H9 (cell line): ENCODE results near the gene OR10A7. TPM values are rescaled to one million over a fixed set of nuclear protein-coding genes. Genes with fewer than 3 reads are reported as not detected.

ENCODE experiments used
- DNase-seq: peaks from one replicate; pipeline ENCODE4 v3.0.0-alpha.2; 2017
- H2AFZ ChIP-seq: one replicate; pipeline ENCODE4 v1.6.1; 2013; ENCODE audit warnings: mild to moderate bottlenecking, low read length, control low read depth, moderate library complexity
- H2AK5ac ChIP-seq: 2 replicates; pipeline ENCODE4 v1.6.1; 2013; ENCODE audit warnings: low read length, control low read depth, mixed read lengths; ENCODE audit not compliant: insufficient read length
- H2BK120ac ChIP-seq: one replicate; pipeline ENCODE4 v1.6.1; 2013; ENCODE audit warnings: low read depth, mild to moderate bottlenecking, low read length, control low read depth, inconsistent platforms; ENCODE audit not compliant: poor library complexity, severe bottlenecking
- H2BK12ac ChIP-seq: 2 replicates; pipeline ENCODE4 v1.6.1; 2013; ENCODE audit warnings: low read length, control low read depth, mixed read lengths, low read depth; ENCODE audit not compliant: insufficient read length
- H2BK15ac ChIP-seq: 2 replicates; pipeline ENCODE4 v1.6.1; 2013; ENCODE audit warnings: low read depth, low read length, control low read depth
- H2BK20ac ChIP-seq: one replicate; pipeline ENCODE4 v1.6.1; 2013; ENCODE audit warnings: low read depth, mild to moderate bottlenecking, low read length, control low read depth, inconsistent platforms; ENCODE audit not compliant: poor library complexity, severe bottlenecking
- H2BK5ac ChIP-seq: 2 replicates; pipeline ENCODE4 v1.6.1; 2013; ENCODE audit warnings: low read length, control low read depth, mixed read lengths; ENCODE audit not compliant: insufficient read length
- H3K14ac ChIP-seq: 2 replicates; pipeline ENCODE4 v1.6.1; 2013; ENCODE audit warnings: low read length, control low read depth; ENCODE audit not compliant: insufficient read depth
- H3K18ac ChIP-seq: 2 replicates; pipeline ENCODE4 v1.6.1; 2013; ENCODE audit warnings: low read depth, mild to moderate bottlenecking, mixed read lengths, low read length, control low read depth; ENCODE audit not compliant: insufficient read length
- H3K23ac ChIP-seq: 2 replicates; pipeline ENCODE4 v1.6.1; 2013; ENCODE audit warnings: low read length, control low read depth, mixed read lengths, low read depth; ENCODE audit not compliant: insufficient read length
- H3K23me2 ChIP-seq: 2 replicates; pipeline ENCODE4 v1.6.1; 2013; ENCODE audit warnings: low read depth, mild to moderate bottlenecking, mixed read lengths, low read length, control low read depth; ENCODE audit not compliant: insufficient read length, poor library complexity, severe bottlenecking
- H3K27ac ChIP-seq: 2 replicates; pipeline ENCODE4 v1.5.1; 2013; ENCODE audit warnings: low read length, control low read depth, mixed read lengths, low read depth; ENCODE audit not compliant: insufficient read length
- H3K27me3 ChIP-seq: 2 replicates; pipeline ENCODE4 v1.6.1; 2013; ENCODE audit warnings: low read length, control low read depth, inconsistent platforms; ENCODE audit not compliant: insufficient read depth
- H3K4ac ChIP-seq: 2 replicates; pipeline ENCODE4 v1.6.1; 2013; ENCODE audit warnings: low read depth, mild to moderate bottlenecking, control low read depth, inconsistent platforms, low read length, moderate library complexity
- H3K4me1 ChIP-seq: 2 replicates; pipeline ENCODE4 v1.6.1; 2013; ENCODE audit warnings: low read length, control low read depth, inconsistent platforms; ENCODE audit not compliant: insufficient read depth
- H3K4me2 ChIP-seq: 2 replicates; pipeline ENCODE4 v1.6.1; 2013; ENCODE audit warnings: low read length, control low read depth, mixed read lengths; ENCODE audit not compliant: insufficient read length, insufficient read depth
- H3K56ac ChIP-seq: 2 replicates; pipeline ENCODE4 v1.6.1; 2013; ENCODE audit warnings: low read depth, mild to moderate bottlenecking, mixed read lengths, low read length, control low read depth; ENCODE audit not compliant: insufficient read length
- H3K79me1 ChIP-seq: 2 replicates; pipeline ENCODE4 v1.6.1; 2013; ENCODE audit warnings: low read depth, mild to moderate bottlenecking, moderate library complexity, low read length, control low read depth, inconsistent platforms; ENCODE audit not compliant: insufficient read depth, poor library complexity, severe bottlenecking
- H3K79me2 ChIP-seq: 2 replicates; pipeline ENCODE4 v1.6.1; 2013; ENCODE audit warnings: low read length, control low read depth, inconsistent platforms; ENCODE audit not compliant: insufficient read depth
- H3K9ac ChIP-seq: 2 replicates; pipeline ENCODE4 v1.6.1; 2013; ENCODE audit warnings: low read length, control low read depth, mixed read lengths; ENCODE audit not compliant: insufficient read length; ENCODE audit errors: extremely low read depth
- H3K9me3 ChIP-seq: one replicate; pipeline ENCODE4 v1.6.1; 2013; ENCODE audit warnings: low read depth, low read length, inconsistent platforms; ENCODE audit not compliant: control insufficient read depth
- H3T11ph ChIP-seq: one replicate; pipeline ENCODE4 v1.6.1; 2013; ENCODE audit warnings: mild to moderate bottlenecking, low read length, control low read depth, inconsistent platforms
- H4K20me1 ChIP-seq: one replicate; pipeline ENCODE4 v1.6.1; 2013; ENCODE audit not compliant: control insufficient read depth, insufficient read length, insufficient read depth
- H4K5ac ChIP-seq: 2 replicates; pipeline ENCODE4 v1.6.1; 2013; ENCODE audit warnings: low read depth, mild to moderate bottlenecking, mixed read lengths, low read length, control low read depth; ENCODE audit not compliant: insufficient read length
- H4K8ac ChIP-seq: replicated peaks from 2 replicates; pipeline ENCODE4 v1.6.1; 2013; ENCODE audit warnings: low read length, control low read depth, mixed read lengths, low read depth; ENCODE audit not compliant: insufficient read length
- H4K91ac ChIP-seq: 2 replicates; pipeline ENCODE4 v1.6.1; 2013; ENCODE audit warnings: low read depth, mild to moderate bottlenecking, moderate library complexity, mixed read lengths, low read length, control low read depth; ENCODE audit not compliant: insufficient read length
- H3K27ac Mint-ChIP-seq, 3 experiments: 2 replicates in 2 of 3; 3 replicates in 1 of 3; pipeline ENCODE4 v1.8.0; 2020 to 2021; ENCODE audit warnings: mixed read lengths in 3 of 3, mild to moderate bottlenecking in 1 of 3, moderate library complexity in 1 of 3
- H3K27me3 Mint-ChIP-seq: 2 replicates; pipeline ENCODE4 v1.8.0; 2021; ENCODE audit warnings: low read depth, mild to moderate bottlenecking, moderate library complexity, mixed read lengths
- H3K36me3 Mint-ChIP-seq, 3 experiments: 2 replicates in 2 of 3; 3 replicates in 1 of 3; pipeline ENCODE4 v1.8.0; 2020 to 2021; ENCODE audit warnings: low read depth in 3 of 3, mixed read lengths in 3 of 3; ENCODE audit not compliant: insufficient read depth in 1 of 3
- H3K4me1 Mint-ChIP-seq, 2 experiments: 2 replicates each; pipeline ENCODE4 v1.8.0; 2020; ENCODE audit warnings: mixed read lengths in 2 of 2
- H3K4me3 Mint-ChIP-seq, 2 experiments: 2 replicates in 1 of 2; 3 replicates in 1 of 2; pipeline ENCODE4 v1.8.0; 2020 to 2021; ENCODE audit warnings: mild to moderate bottlenecking in 2 of 2, mixed read lengths in 2 of 2, moderate library complexity in 1 of 2
- H3K9me3 Mint-ChIP-seq, 2 experiments: 2 replicates in 1 of 2; 3 replicates in 1 of 2; pipeline ENCODE4 v1.8.0; 2020; ENCODE audit warnings: mild to moderate bottlenecking in 2 of 2, mixed read lengths in 2 of 2, moderate library complexity in 1 of 2
- CTCF ChIP-seq: fragments of 200-600 bp; sonication (generic); conservative IDR thresholded peaks from 3 replicates; pipeline ENCODE4 v1.8.0; 2021; ENCODE audit warnings: antibody characterized with exemption, mild to moderate bottlenecking
- WGBS: extraction: QIAGEN DNeasy Blood & Tissue Kit; methylation state at CpG from one replicate; pipeline ENCODE4 v1.1.7; 2013; ENCODE audit warnings: missing lambda C conversion rate, low lambda C conversion rate, mixed read lengths; ENCODE audit not compliant: insufficient read length; ENCODE audit errors: extremely low coverage; 5-methylcytosine and 5-hydroxymethylcytosine counted together
- total RNA-seq: library from RNA; stranded (reverse); gene quantifications from 2 replicates; pipeline ENCODE4 v1.2.1, GENCODE V29; 2021

OR10A7 gene
- total RNA-seq, 1 experiment from 2014 or later, result not detected

DNA sequence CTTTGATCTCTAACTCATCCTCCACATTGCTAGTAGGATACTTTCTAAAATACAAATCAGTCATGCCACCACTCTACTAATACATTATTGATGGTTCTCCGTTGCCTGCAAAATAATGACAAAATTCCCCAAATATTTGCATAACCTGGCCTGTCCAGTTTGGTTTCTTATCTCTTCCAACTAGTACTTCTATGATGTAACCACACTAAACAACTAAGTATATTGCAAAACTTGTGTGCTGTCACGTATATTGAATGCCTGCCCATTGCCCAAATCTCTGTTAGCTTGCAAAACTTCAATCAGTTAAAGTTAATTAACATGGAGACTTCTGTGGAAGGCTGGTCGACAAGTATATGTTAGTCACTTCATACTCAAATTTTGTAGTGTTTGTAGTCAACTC lies 30.1 kb downstream of the OR10A7 start:
- Histone ChIP-seq H3K23me2 (no peaks in the 10 kb centered on the region), H2AK5ac (no peak overlapping the region), H4K8ac (no peak overlapping the region), H4K20me1 (no peaks in the 10 kb centered on the region), H4K91ac (no peak overlapping the region), H2AFZ (no peak overlapping the region), H2BK5ac (no peak overlapping the region), H3K27me3 (no peaks in the 10 kb centered on the region), H3K4ac (no peak overlapping the region), H3K23ac (no peak overlapping the region), H2BK20ac (no peak overlapping the region), H3K18ac (no peak overlapping the region), H3T11ph (no peak overlapping the region), H3K4me2 (no peak overlapping the region), H3K56ac (no peak overlapping the region), H2BK15ac (no peak overlapping the region), H2BK120ac (no peak overlapping the region), H4K5ac (no peak overlapping the region), H2BK12ac (no peak overlapping the region), H3K4me1 (no peaks in the 10 kb centered on the region), H3K14ac (no peak overlapping the region), H3K9me3 (no peaks in the 10 kb centered on the region), H3K79me1 (no peaks in the 10 kb centered on the region), H3K9ac (no peak overlapping the region), H3K79me2 (no peaks in the 10 kb centered on the region), H3K27ac (no peak overlapping the region)
- TF ChIP-seq CTCF, result no peak
- no peak for DNase-seq
- Mint-ChIP-seq H3K4me1 (no peaks in the 10 kb centered on the region), H3K27me3 (no peaks in the 10 kb centered on the region), H3K4me3 (no peak overlapping the region), H3K36me3 (no peaks in the 10 kb centered on the region), H3K27ac (no peak overlapping the region), H3K9me3 (no peaks in the 10 kb centered on the region)
- no CpG with 5 or more reads among the region's 3 CpGs for WGBS
